ENCODE data around the gene ABCA5. TPM values are rescaled to one million over a fixed set of nuclear protein-coding genes. Genes with fewer than 3 reads are reported as not detected.
"Not testable (repeated sequence)": the region's sequence is repeated elsewhere in the genome, so short reads cannot be mapped to it uniquely, and the experiment has no call there.

Gene ABCA5
- total RNA-seq, 3 donors from 2014 or later: 46.2 to 100 (median 52.7) TPM

GRCh38 chr17:69287168-69287567 is 39.8 kb downstream of the ABCA5 start:
- intact Hi-C loops (cut with DNase I, micrococcal nuclease): no loop called here
- no peak for DNase-seq
- no peak for ATAC-seq
- Histone ChIP-seq H3K9me3 (no peaks in the 10 kb centered on the region), H3K4me3 (no peak overlapping the region), H3K36me3 (ENCODE audit: low read depth) (no peaks in the 10 kb centered on the region), H3K4me1 (ENCODE audit: low read depth) (no peaks in the 10 kb centered on the region)
- no peak for TF ChIP-seq CTCF (IDR thresholded peaks at IDR 0.05)

- no peaks in the 10 kb centered on the region for H3K36me3 ChIP-seq (ENCODE audit: low read depth)
- no peak for ATAC-seq
- TF ChIP-seq CTCF (IDR thresholded peaks at IDR 0.05): no peak
Observed at GRCh38 chr17:69286257-69286656, 40.7 kb downstream of the ABCA5 start.

GRCh38 chr17:69284646-69285045 is 42.3 kb downstream of the ABCA5 start:
- TF ChIP-seq CTCF (IDR thresholded peaks at IDR 0.05): no peak
- no peaks in the 10 kb centered on the region for H3K36me3 ChIP-seq (ENCODE audit: low read depth)
- intact Hi-C loops (cut with DNase I, micrococcal nuclease): no loop called here

More at GRCh38 chr17:69286257-69286656, 40.7 kb downstream of the ABCA5 start:
- Histone ChIP-seq H3K4me1 (ENCODE audit: low read depth) (no peaks in the 10 kb centered on the region), H3K4me3 (no peak overlapping the region), H3K9me3 (no peaks in the 10 kb centered on the region)
- intact Hi-C loops (cut with DNase I, micrococcal nuclease): no loop called here
- no peak for DNase-seq

GRCh38 chr17:69282002-69282401 is 44.9 kb downstream of the ABCA5 start:
- ATAC-seq (no peak), DNase-seq (no peak)
- H3K4me3 ChIP-seq: no peak overlapping the region
- no peaks in the 10 kb centered on the region for H3K9me3 ChIP-seq
- H3K4me1 ChIP-seq (ENCODE audit: low read depth): no peaks in the 10 kb centered on the region
- no peaks in the 10 kb centered on the region for H3K36me3 ChIP-seq (ENCODE audit: low read depth)
- TF ChIP-seq CTCF (IDR thresholded peaks at IDR 0.05): no peak
- intact Hi-C loops (cut with DNase I, micrococcal nuclease): no loop called here

More at GRCh38 chr17:69284646-69285045, 42.3 kb downstream of the ABCA5 start:
- ATAC-seq (no peak), DNase-seq (no peak)
- H3K4me1 ChIP-seq (ENCODE audit: low read depth): no peaks in the 10 kb centered on the region
- no peak overlapping the region for H3K4me3 ChIP-seq
- no peaks in the 10 kb centered on the region for H3K9me3 ChIP-seq

GRCh38 chr17:69276279-69276678 is 50.7 kb downstream of the ABCA5 start:
- H3K36me3 ChIP-seq (ENCODE audit: low read depth); DNase-seq; H3K9me3 ChIP-seq; H3K4me3 ChIP-seq; ATAC-seq; H3K4me1 ChIP-seq (ENCODE audit: low read depth); intact Hi-C loops (cut with DNase I, micrococcal nuclease): not testable (repeated sequence)

GRCh38 chr17:69275751-69276150 is 51.2 kb downstream of the ABCA5 start:
- Histone ChIP-seq H3K4me1 (ENCODE audit: low read depth) (no peaks in the 10 kb centered on the region), H3K4me3 (no peak overlapping the region), H3K9me3 (no peaks in the 10 kb centered on the region), H3K36me3 (ENCODE audit: low read depth) (no peaks in the 10 kb centered on the region)
- TF ChIP-seq CTCF (IDR thresholded peaks at IDR 0.05): no peak
- DNase-seq: no peak
- no peak for ATAC-seq
- intact Hi-C loops (cut with DNase I, micrococcal nuclease): no loop called here
